Activated T-helper 2 cell treated with anti-CD3 and anti-CD28 coated beads, Interferon-gamma antibody, Interleukin-2, Interleukin-4, amounts not matched to agents 10 μg/mL and 5 μg/mL and 100 μg/mL, durations not matched to agents 14 hours and 24 hours and 36 hours (primary cell): ENCODE data around the gene NLRP5. TPM values are rescaled to one million over a fixed set of nuclear protein-coding genes. Genes with fewer than 3 reads are reported as not detected.

Experiments used
- DNase-seq: peaks from one replicate; pipeline ENCODE4 v3.0.0; 2021; ENCODE audit warnings: low spot score
- H3K27ac Mint-ChIP-seq: one replicate; pipeline ENCODE4 v1.8.0; 2021; ENCODE audit warnings: mixed read lengths
- H3K27me3 Mint-ChIP-seq: one replicate; pipeline ENCODE4 v1.8.0; 2021; ENCODE audit warnings: low read depth, mixed read lengths
- H3K36me3 Mint-ChIP-seq: one replicate; pipeline ENCODE4 v1.8.0; 2021; ENCODE audit warnings: low read depth, mixed read lengths
- H3K4me1 Mint-ChIP-seq: one replicate; pipeline ENCODE4 v1.8.0; 2021; ENCODE audit warnings: low read depth, mixed read lengths
- H3K4me3 Mint-ChIP-seq: one replicate; pipeline ENCODE4 v1.8.0; 2021; ENCODE audit warnings: low read depth, mild to moderate bottlenecking, moderate library complexity, mixed read lengths
- H3K9me3 Mint-ChIP-seq: one replicate; pipeline ENCODE4 v1.8.0; 2021; ENCODE audit warnings: mixed read lengths
- intact Hi-C: fragments of 100-400 bp; cut with micrococcal nuclease; formaldehyde crosslinking; loops from one replicate; pipeline ENCODE4 v1.15.1; 2023
- total RNA-seq: library from RNA; stranded (reverse); gene quantifications from 2 replicates; pipeline ENCODE4 v1.2.3, GENCODE V29; 2022

Gene NLRP5
- total RNA-seq, 1 donor from 2014 or later = not detected

- Mint-ChIP-seq H3K9me3 (no peaks in the 10 kb centered on the region), H3K27ac (no peak overlapping the region), H3K4me1 (peaks cover 7% of the 10 kb centered on the region), H3K27me3 (no peaks in the 10 kb centered on the region), H3K4me3 (no peak overlapping the region), H3K36me3 (peaks cover 2% of the 10 kb centered on the region)
- intact Hi-C loops = loop anchor here (5.0 kb wide), 1 partner anchor 169 kb away; no protein-coding TSS in a partner anchor
- DNase-seq = no peak
These were observed 97.1 kb downstream of the NLRP5 start for GRCh38 chr19:56083668-56084067.

- no peak for DNase-seq
- H3K4me3 Mint-ChIP-seq = no peak overlapping the region
- H3K4me1 Mint-ChIP-seq = peaks cover 7% of the 10 kb centered on the region
- H3K27ac Mint-ChIP-seq = no peak overlapping the region
- peaks cover 5% of the 10 kb centered on the region for H3K36me3 Mint-ChIP-seq
- intact Hi-C loops = loop anchor here (5.0 kb wide), 1 partner anchor 167 kb away; no protein-coding TSS in a partner anchor
- no peaks in the 10 kb centered on the region for H3K9me3 Mint-ChIP-seq
- H3K27me3 Mint-ChIP-seq = no peaks in the 10 kb centered on the region
These were observed 98.4 kb downstream of the NLRP5 start for GRCh38 chr19:56084835-56085536.

DNA sequence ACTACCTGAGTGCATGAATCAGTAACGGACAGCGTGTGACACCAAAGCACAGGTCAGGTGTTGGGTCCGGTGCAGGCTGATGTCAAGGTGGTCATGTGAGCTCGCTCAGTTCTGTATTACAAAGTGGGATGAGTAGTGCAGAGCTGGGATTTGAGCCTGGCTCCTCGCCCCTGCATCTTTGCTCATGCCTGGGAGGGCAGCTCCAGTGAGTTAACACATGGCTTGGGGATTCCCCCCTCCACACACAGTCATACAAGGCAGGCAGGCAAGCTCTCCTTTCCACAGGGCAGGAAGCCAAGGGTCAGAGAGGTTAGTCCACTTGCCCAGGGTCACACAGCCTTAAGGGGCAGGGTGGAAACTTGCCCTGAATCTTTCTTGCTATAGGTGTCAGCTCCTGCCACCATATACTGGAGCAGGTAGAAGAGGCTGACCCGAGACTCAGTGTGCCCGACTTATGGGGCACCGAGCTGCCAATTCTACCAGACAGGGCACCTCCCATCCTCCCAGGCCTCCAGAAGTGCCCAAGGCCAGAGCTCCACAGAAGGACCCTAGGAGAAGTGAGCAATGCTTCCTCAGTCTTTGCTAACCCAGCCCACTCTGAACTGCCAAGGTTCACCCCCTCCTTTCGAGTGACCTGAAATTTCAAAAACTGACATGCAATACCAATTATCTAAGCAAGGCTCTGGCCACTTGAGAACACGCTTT is 99.1 kb downstream of the NLRP5 start:
- peaks cover 6% of the 10 kb centered on the region for H3K4me1 Mint-ChIP-seq
- intact Hi-C loops = no loop called here
- no peaks in the 10 kb centered on the region for H3K9me3 Mint-ChIP-seq
- H3K4me3 Mint-ChIP-seq = no peak overlapping the region
- no peak for DNase-seq
- H3K27me3 Mint-ChIP-seq = no peaks in the 10 kb centered on the region
- no peak overlapping the region for H3K27ac Mint-ChIP-seq
- H3K36me3 Mint-ChIP-seq = peaks cover 8% of the 10 kb centered on the region

DNA sequence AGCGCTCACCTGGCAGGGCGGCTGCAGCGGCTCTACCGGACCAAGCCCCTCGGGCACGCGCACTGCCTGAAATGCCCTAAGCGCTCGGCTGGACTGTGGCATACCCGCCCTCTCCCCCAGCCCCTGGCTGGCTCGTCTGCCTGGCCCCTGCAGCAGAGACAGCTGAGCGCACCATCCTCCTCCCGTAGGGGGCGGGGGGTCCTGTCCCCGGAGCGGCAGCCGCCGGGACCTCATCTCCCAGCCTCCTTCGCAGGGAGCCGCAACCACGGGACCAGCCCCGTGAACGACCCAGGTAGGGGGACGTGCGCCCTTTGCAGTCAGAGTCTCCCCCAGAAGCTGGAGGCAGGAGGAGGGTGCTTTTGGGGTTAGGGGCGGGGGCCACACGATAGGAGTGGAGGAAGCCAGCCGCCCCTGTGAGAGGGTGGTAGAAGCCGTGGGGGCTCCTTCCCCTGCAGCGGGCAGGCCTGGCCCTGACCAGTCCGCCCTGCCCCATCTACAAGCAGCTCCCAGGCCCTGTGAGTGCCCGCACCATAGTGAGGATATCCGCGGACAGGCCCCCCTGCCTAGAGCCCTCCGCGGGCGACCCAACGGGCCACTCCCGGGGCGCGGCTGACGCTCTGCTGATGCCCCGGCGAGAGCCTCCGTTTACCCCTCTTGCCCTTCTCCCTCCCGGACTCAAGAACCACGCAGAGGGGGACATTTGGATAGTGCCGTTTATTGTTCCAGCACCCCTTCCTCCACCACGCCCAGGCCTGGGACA is 100.3 kb downstream of the NLRP5 start:
- Mint-ChIP-seq H3K36me3 (peaks cover 15% of the 10 kb centered on the region), H3K27me3 (no peaks in the 10 kb centered on the region), H3K4me3 (no peak overlapping the region), H3K4me1 (no peaks in the 10 kb centered on the region), H3K27ac (no peak overlapping the region), H3K9me3 (no peaks in the 10 kb centered on the region)
- no peak for DNase-seq
- intact Hi-C loops = no loop called here

- intact Hi-C loops = no loop called here
These were observed 101.3 kb downstream of the NLRP5 start for GRCh38 chr19:56087647-56088496.

GRCh38 chr19:56088497-56089215 is 102.1 kb downstream of the NLRP5 start:
- no peaks in the 10 kb centered on the region for H3K4me1 Mint-ChIP-seq
- H3K36me3 Mint-ChIP-seq = peaks cover 27% of the 10 kb centered on the region
- DNase-seq = no peak
- intact Hi-C loops = no loop called here
- no peak overlapping the region for H3K27ac Mint-ChIP-seq
- H3K27me3 Mint-ChIP-seq = no peaks in the 10 kb centered on the region
- peaks cover 11% of the 10 kb centered on the region for H3K9me3 Mint-ChIP-seq
- H3K4me3 Mint-ChIP-seq = no peak overlapping the region

More at GRCh38 chr19:56087647-56088496, 101.3 kb downstream of the NLRP5 start:
- Mint-ChIP-seq H3K9me3 (peaks cover 4% of the 10 kb centered on the region), H3K36me3 (peaks cover 19% of the 10 kb centered on the region), H3K4me3 (no peak overlapping the region), H3K4me1 (no peaks in the 10 kb centered on the region), H3K27me3 (no peaks in the 10 kb centered on the region), H3K27ac (no peak overlapping the region)
- no peak for DNase-seq

DNA sequence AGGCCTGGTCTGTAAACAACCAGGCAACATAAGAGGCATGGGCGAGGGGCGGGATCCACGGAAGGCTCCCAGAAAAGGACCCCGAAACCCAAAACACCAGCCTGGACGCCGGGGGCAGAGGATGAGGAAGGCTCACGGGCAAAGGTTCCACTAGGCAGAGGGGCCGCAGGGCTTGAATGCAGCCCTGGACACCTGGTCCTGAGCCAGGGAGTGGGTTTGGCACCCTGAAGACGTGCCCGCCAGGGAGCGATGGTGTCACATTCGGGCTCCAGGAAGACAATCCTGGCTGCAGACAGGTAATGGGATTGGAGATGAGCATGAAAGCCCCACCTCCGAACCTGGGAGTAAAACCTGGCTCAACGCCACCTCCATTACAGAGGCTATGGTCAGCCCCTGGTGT is 102.8 kb downstream of the NLRP5 start:
- peaks cover 32% of the 10 kb centered on the region for H3K36me3 Mint-ChIP-seq
- intact Hi-C loops = no loop called here
- DNase-seq = no peak
- H3K9me3 Mint-ChIP-seq = peaks cover 11% of the 10 kb centered on the region
- H3K4me3 Mint-ChIP-seq = no peak overlapping the region
- H3K4me1 Mint-ChIP-seq = no peaks in the 10 kb centered on the region
- no peaks in the 10 kb centered on the region for H3K27me3 Mint-ChIP-seq
- no peak overlapping the region for H3K27ac Mint-ChIP-seq

GRCh38 chr19:56091066-56091490 is 104.5 kb downstream of the NLRP5 start:
- Mint-ChIP-seq H3K36me3 (peaks cover 47% of the 10 kb centered on the region), H3K4me1 (no peaks in the 10 kb centered on the region), H3K27ac (no peak overlapping the region), H3K27me3 (no peaks in the 10 kb centered on the region), H3K9me3 (peaks cover 11% of the 10 kb centered on the region), H3K4me3 (no peak overlapping the region)
- DNase-seq = no peak
- intact Hi-C loops = no loop called here

GRCh38 chr19:56091751-56092546 is 105.4 kb downstream of the NLRP5 start:
- peaks cover 11% of the 10 kb centered on the region for H3K9me3 Mint-ChIP-seq
- H3K27ac Mint-ChIP-seq = no peak overlapping the region
- intact Hi-C loops = no loop called here
- H3K36me3 Mint-ChIP-seq = peaks cover 44% of the 10 kb centered on the region
- no peak overlapping the region for H3K4me3 Mint-ChIP-seq
- H3K27me3 Mint-ChIP-seq = no peaks in the 10 kb centered on the region
- H3K4me1 Mint-ChIP-seq = no peaks in the 10 kb centered on the region
- DNase-seq = no peak

DNA sequence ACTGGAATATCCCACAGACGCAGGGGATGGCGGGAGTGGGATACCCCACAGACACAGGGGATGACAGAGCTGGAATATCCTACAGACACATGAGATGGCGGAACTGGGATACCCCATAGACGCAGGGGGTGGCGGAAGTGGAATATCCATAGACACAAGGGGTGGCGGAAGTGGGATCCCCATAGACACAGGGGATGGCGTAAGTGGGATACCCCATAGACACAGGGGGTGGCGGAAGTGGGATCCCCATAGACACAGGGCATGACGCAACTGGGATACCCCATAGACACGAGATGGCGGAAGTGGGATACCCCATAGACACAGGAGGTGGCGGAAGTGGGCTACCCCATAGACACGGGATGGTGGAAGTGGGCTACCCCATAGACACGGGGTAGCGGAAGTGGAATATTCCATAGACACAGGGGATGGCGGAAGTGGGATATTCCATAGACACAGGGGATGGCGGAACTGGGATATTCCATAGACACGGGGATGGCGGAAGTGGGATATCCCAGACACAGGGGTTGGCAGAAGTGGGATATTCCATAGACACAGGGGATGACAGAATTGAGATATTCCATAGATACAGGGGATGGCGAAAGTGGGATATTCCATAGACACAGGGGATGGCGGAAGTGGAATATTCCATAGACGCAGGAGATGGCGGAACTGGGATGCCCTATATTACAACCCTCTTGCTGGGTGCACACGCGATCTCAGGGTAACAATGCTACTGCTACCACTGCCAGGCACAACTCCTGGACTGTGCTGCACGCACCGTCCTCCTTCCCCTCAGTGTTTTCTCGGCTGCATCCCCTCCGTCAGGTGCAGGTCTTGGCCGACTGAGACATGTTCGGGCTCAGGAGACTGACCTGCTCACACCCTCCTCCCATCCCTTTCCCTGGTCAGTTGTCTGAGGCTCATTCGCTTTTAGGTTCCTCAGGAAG is 106.4 kb downstream of the NLRP5 start:
- no peaks in the 10 kb centered on the region for H3K27me3 Mint-ChIP-seq
- intact Hi-C loops = no loop called here
- H3K36me3 Mint-ChIP-seq = peaks cover 49% of the 10 kb centered on the region
- H3K4me1 Mint-ChIP-seq = no peaks in the 10 kb centered on the region
- peak overlapping the region; percentile 7 for H3K27ac Mint-ChIP-seq
- peaks cover 11% of the 10 kb centered on the region for H3K9me3 Mint-ChIP-seq
- H3K4me3 Mint-ChIP-seq = no peak overlapping the region
- DNase-seq = no peak
